NCI-H146 treated with DMSO at 0.1 percent for 48 hours (cell line): ENCODE measurements around the gene HTR3A.
A peak's percentile ranks its signal among the peaks of the same experiment; 100 is the strongest.

Source experiments
- DNase-seq: peaks from one replicate; lab custom pipeline; 2025; ENCODE audit not compliant: unreplicated experiment; lab: John Stamatoyannopoulos, UW

Gene HTR3A

DNA sequence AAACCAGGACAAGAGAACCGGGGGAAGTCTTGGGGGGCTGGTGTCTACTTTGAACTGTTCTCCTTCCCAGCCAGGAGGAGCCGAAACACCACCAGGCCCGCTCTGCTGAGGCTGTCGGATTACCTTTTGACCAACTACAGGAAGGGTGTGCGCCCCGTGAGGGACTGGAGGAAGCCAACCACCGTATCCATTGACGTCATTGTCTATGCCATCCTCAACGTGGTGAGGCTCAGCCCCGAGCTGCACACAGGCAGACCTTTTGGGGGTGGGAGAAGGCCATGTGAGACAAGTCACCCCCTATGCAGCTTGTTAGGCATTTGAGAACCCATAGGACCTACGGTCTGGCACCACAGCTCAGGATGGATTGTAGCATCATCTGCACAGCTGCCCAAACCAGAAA is 2.8 kb downstream of the HTR3A start:
- DNase-seq, result no peak

DNA sequence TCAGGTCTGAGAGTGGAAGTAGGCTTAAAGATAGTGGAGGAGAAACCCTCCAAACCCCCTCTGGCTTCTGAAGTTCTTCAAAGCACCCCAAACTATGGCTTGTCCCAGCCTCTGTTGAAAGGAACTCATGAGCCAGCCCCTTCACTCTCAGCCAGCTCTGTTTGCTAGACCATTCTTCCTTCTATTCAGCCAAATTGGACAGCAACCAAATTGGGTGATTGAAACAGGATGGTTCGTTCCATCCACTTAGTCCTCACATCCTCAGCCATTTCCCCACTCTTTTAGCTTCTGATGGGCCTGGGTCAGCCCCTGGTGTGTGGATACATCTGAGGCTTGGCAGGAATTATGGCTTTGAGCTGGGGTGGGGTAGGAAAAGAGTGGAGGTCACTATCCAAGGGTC is 4.5 kb downstream of the HTR3A start:
- no peak for DNase-seq

GRCh38 chr11:113980785-113981184 is 5.9 kb downstream of the HTR3A start:
- no peak for DNase-seq

DNA sequence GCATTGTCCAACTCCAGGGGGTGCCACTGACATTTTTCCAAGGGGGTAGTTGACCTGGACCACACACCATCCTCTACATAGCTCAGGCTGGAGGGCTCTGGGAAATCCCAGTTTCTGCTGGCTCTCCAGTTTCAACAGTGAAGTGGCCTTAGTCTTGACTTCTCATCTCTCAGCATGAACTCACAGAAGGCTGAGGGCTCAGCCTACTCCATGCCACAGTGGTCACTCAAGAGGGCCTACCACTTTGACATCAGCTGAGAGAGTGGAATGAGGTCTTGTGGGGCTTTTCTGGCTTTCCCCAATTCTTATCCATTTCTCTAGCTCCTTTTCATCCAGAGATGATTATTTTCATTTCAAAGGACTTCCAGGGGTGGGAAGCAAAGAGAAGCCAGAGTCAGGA is 7.4 kb downstream of the HTR3A start:
- no peak for DNase-seq

- no peak for DNase-seq
Measured at GRCh38 chr11:113984781-113985180, 9.9 kb downstream of the HTR3A start.

DNA sequence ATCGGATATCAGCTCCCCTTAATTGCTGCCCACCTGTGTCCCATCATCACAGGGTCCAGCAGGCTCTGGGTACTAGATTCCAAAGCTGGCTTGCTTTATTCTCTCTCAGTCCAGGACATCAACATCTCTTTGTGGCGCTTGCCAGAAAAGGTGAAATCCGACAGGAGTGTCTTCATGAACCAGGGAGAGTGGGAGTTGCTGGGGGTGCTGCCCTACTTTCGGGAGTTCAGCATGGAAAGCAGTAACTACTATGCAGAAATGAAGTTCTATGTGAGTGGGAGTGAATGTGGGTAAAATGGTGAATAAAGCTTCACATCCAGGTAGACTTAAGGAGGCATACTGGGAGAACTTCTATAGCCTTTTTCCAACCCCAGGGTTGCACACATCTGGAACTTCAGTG is 11.0 kb downstream of the HTR3A start:
- DNase-seq, result no peak

GRCh38 chr11:113986351-113987140 is 11.6 kb downstream of the HTR3A start:
- DNase-seq, result no peak

- no peak for DNase-seq
Measured at GRCh38 chr11:113989381-113989780, 14.5 kb downstream of the HTR3A start.

DNA sequence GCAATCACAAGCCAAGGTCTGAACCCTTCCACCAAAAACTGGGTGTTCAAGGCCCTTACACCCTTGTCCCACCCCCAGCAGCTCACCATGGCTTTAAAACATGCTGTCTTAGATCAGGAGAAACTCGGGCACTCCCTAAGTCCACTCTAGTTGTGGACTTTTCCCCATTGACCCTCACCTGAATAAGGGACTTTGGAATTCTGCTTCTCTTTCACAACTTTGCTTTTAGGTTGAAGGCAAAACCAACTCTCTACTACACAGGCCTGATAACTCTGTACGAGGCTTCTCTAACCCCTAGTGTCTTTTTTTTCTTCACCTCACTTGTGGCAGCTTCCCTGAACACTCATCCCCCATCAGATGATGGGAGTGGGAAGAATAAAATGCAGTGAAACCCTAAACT is 15.0 kb downstream of the HTR3A start:
- no peak for DNase-seq

DNA sequence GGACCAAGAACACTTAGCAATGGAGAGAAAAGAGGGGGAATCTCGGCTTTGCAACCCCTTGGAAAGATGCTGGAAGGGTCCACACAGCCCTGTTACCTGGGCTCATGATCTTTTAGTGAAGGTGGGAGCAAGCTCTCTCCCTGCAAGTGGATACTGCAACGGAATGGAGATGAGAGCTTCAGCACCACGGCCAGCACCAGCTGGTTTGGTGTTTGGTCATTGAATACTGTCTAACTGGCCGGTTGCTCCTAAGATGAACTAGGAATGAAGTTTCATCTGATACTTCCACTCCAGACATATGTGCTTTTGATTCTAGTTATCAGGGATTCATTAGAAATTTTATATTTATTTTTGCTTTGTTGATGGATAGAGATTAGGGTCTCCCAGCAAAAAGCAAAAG is 16.3 kb downstream of the HTR3A start:
- DNase-seq, result no peak

DNA sequence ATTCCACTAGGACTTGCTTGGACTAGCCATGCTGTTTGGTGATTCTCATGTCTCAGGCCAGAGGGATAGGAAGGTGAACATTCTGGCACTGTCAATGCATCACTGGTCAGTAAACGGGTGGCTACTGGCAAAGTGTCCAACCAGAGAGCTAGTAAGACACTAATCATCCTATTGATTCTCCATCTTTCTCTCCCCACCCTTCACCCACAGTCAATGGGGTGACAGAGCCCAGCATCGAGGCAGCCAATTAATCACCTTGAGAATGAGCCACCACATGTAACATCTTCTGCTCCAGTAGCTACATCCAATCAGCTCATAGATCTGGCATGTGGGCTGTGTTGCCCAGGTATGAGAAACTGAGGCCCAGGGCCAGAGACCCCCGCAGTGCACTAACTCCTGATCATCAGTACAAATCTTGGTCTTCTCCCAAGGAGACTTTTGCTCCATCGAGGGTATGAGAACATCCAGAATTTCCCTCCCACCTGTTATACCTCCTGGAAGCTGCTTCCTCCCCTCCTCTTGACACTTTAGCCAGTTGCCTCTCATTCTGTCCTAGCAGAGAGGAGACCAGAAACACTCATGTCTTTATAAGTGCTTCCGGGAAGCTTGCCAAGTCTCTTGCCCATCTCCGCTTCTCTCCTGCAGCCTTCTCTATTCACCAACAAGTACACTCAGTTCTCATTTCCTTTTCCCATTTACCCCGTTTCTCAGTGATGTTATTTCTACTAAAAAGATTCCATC is 17.0 kb downstream of the HTR3A start:
- DNase-seq, result no peak

- peak; percentile 62 for DNase-seq
Measured at GRCh38 chr11:113992459-113993110, 17.7 kb downstream of the HTR3A start.

- DNase-seq, result no peak
Measured at GRCh38 chr11:113994077-113994954, 19.4 kb downstream of the HTR3A start.

DNA sequence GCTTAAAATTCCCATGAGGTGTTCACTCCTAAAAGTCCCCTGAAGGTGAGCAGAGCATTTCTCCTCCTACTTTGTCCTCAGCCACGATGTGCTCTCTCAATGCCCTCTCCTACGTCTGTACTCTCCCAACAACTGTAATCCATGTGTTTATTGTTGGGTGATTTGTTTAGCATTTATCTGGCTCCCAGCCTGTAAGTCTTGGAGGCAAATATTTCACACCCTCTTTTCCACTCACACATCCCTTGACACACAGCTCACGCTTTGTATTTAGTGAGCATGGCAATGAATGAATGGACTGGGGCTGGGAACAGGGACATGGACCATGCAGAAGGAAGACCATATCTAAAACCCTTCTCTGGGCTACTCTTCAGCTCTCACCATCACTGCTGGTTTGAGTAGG is 22.6 kb downstream of the HTR3A start:
- DNase-seq, result no peak

DNA sequence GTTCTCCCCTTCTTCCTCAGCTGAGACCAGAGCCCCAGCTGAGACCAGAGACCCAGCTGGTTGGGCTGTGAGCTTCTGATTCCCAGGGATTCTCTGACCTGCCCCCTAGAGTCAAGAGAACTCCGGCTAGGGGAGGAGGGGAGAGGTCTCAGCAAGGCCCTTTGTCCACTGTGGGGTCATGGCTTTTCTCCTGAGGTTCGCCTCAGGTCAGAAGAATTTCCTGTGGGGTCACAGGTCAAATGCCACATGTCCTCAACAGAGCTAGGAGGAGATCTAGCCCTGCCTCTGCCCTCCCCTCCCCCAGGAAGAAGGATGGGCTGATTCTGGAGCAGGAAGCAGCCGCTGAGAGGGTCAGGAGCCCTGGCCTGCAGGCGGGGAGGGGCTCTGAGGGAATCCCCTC is 23.7 kb downstream of the HTR3A start:
- DNase-seq, result no peak

DNA sequence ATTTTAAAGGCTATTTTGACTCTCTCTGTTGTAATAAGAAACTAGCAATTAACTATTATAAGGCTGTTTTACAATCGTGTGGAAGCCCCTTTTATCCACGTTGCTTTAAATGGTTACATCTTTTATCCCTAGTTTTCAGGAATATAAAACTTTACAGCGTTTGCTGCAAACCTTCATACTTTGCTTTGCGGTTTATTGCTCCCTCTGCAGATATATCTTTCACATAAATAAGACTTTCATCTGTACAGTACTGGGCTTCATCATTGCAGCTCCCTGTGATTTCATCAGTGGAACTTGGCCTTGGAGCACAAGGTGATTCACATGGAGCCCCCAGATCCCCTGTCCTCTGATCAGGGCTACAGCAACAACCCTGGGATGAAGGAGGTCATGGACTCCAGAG is 25.6 kb downstream of the HTR3A start:
- DNase-seq, result no peak

DNA sequence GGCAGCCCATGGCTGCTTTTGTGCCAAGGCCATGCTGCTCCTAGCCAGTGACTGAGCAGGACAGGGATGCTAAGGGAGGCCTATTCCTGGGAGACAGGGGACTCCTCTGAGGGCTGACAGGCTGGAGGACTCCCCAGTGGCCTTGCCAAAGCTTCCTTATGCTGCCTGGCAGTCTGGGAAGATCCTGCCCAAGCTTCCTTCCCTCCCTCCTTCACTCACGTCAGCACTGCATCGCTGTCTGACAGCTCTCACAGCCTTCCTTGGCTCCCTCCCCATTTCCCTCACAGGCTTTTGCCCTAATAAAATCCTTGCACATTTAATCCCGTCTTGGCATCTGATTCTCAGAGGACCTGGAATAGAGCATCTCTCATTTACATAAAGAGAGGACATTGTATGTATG is 26.5 kb downstream of the HTR3A start:
- DNase-seq, result no peak

GRCh38 chr11:114008331-114008730 is 33.4 kb downstream of the HTR3A start:
- no peak for DNase-seq

DNA sequence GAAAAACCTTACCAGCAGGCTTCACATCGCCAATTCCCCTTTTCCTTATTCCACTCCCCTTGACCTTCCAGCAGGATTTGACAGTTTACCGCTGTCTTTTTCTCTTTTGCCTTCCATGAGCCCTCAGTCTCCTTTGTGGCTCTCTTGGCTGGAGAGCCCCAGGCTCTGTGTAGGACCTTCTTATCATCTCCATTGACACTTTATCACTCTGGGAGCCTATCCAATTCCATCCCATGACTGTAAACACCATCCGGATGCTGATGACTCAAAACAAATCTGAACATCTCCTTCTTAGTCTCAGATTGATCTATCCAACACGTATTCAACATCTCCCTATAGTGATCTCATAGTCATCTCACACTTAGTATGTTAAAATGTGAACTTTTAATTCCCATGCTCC is 36.0 kb downstream of the HTR3A start:
- DNase-seq, result no peak

DNA sequence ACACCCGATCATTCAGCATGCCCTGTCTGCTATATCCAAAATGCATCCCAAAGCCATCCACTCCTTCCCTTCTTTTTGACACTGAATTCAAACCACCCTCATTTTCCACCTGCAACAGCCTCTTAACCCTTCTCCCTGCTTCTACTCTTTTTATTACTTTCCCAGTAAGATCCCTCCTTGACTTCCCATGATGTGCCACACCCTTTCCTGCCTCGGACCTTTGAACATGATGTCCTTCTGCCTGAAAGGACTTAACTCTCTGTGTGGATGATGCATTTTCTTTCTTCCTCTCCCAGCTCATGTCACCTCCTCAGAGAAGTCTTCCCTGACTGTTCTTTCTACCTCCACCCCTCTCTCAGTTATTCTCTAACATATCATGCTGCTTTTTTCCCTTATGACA is 36.5 kb downstream of the HTR3A start:
- DNase-seq, result no peak

DNA sequence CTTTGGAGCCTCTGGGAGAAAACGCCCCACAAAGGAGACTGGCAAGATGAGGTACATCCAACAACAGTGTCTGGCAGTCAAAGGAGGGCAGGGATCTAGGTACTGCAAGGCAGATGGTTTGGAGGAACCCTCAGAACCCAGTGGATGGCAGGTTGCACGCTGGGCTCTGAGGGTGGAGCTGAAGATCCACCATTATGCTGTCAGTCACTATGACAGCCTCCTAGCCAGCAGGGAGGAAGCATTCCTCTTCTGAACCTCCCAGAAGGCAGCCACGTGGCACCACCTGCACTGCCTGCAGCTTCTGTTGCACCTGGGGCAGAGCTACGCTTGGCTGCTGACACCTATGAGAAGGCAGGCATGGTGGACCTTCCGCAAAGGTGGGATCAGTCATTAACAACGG is 40.2 kb downstream of the HTR3A start:
- DNase-seq, result no peak
